G401.6 (cell line): Measurements from ENCODE around the gene ZNF397.
"Not testable (repeated sequence)": the region's sequence is repeated elsewhere in the genome, so short reads cannot be mapped to it uniquely, and the experiment has no call there.

Source experiments
- FAIRE-seq: peaks from 2 replicates; lab custom pipeline; 2012; peaks lifted over from hg19 to GRCh38; lab: Jason Lieb, UNC

Gene ZNF397

GRCh38 chr18:35240664-35241447, at the start of gene ZNF397:
TSS of gene ZNF397 (plus strand) at chr18:35241034. CDS start at chr18:35242471, 1,437 bp downstream.
- peak; percentile 97 for FAIRE-seq

- FAIRE-seq = no peak
These were observed 49.2 kb upstream of the ZNF397 start for GRCh38 chr18:35191698-35192025.

GRCh38 chr18:35192415-35192814, 48.4 kb upstream of the ZNF397 start:
- FAIRE-seq = no peak

- no peak for FAIRE-seq
These were observed 47.5 kb upstream of the ZNF397 start for GRCh38 chr18:35193316-35193715.

GRCh38 chr18:35197296-35197695, 43.5 kb upstream of the ZNF397 start:
- FAIRE-seq = no peak

GRCh38 chr18:35201256-35201931, 39.4 kb upstream of the ZNF397 start:
- no peak for FAIRE-seq

- FAIRE-seq = no peak
These were observed 37.8 kb upstream of the ZNF397 start for GRCh38 chr18:35203067-35203466.

GRCh38 chr18:35205199-35205712, 35.6 kb upstream of the ZNF397 start:
- FAIRE-seq = no peak

- FAIRE-seq = not testable (repeated sequence)
These were observed 34.9 kb upstream of the ZNF397 start for GRCh38 chr18:35205746-35206458.

GRCh38 chr18:35215026-35215425, 25.8 kb upstream of the ZNF397 start:
- FAIRE-seq = no peak

GRCh38 chr18:35216611-35217010, 24.2 kb upstream of the ZNF397 start:
- not testable (repeated sequence) for FAIRE-seq

GRCh38 chr18:35219331-35219730, 21.5 kb upstream of the ZNF397 start:
- not testable (repeated sequence) for FAIRE-seq

- no peak for FAIRE-seq
These were observed 20.4 kb upstream of the ZNF397 start for GRCh38 chr18:35220424-35220823.

- no peak for FAIRE-seq
These were observed 17.0 kb upstream of the ZNF397 start for GRCh38 chr18:35223797-35224196.

GRCh38 chr18:35227254-35227653, 13.6 kb upstream of the ZNF397 start:
- no peak for FAIRE-seq

- FAIRE-seq = peak; percentile 93
These were observed 9.8 kb upstream of the ZNF397 start for GRCh38 chr18:35231052-35231451.

GRCh38 chr18:35236571-35237363, 4.1 kb upstream of the ZNF397 start:
- FAIRE-seq = no peak

- FAIRE-seq = no peak
These were observed 1.5 kb upstream of the ZNF397 start for GRCh38 chr18:35239314-35239713.

GRCh38 chr18:35241448-35241804, 592 bp downstream of the ZNF397 start:
- no peak for FAIRE-seq

- FAIRE-seq = no peak
These were observed 1.6 kb downstream of the ZNF397 start for GRCh38 chr18:35242426-35242825.

- no peak for FAIRE-seq
These were observed 3.8 kb downstream of the ZNF397 start for GRCh38 chr18:35244671-35245070.

GRCh38 chr18:35245719-35246317, 5.0 kb downstream of the ZNF397 start:
- FAIRE-seq = no peak
